ENCODE measurements around the gene SNX12. TPM values are rescaled to one million over a fixed set of nuclear protein-coding genes. Genes with fewer than 3 reads are reported as not detected.
A peak's percentile ranks its signal among the peaks of the same experiment; 100 is the strongest.
"Not testable (repeated sequence)": the region's sequence is repeated elsewhere in the genome, so short reads cannot be mapped to it uniquely, and the experiment has no call there.

Gene SNX12
- total RNA-seq, 4 donors from 2014 or later: 45.0 to 65.7 (median 51.7) TPM

DNA sequence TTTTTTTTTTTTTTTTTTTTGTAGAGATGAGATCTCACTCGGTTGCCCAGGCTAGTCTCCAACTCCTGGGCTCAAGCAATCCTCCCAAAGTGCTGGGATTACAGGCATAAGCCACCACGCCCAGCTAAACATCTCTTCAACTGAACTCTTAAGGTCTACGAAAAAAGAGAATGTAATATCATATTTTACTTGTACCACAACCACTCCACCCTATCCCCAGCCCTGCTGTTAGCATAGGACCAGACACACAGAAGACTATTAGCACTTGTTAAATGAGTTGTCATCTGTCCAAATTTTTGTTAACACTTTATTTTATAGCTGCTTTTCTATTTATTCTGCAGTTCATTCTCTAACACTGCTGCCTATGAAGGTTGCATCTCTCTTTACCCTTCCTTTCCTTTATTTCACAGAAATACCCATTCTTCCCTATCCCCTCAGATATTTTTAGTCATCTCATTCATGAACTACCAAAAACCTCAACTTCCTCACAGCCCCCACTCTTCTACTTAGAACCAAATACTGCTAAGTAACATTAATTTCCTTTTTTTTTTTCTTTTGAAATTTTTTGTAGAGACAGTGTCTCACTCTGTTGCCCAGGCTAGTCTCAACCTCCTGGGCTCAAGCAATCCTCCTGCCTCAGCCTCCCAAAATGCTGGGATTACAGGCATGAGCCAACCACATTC, 10.1 kb downstream of the SNX12 start:
- Histone ChIP-seq H3K27ac (no peak overlapping the region), H3K4me3 (replicated peaks in 1 of 3) (no peak overlapping the region), H3K9me3 (no peaks in the 10 kb centered on the region), H3K4me1 (no peaks in the 10 kb centered on the region), H3K27me3 (no peaks in the 10 kb centered on the region), H3K36me3 (peaks cover 11 to 18% of the 10 kb centered on the region in 2 donors)
- no peak for DNase-seq
- TF ChIP-seq, protein P1, sequence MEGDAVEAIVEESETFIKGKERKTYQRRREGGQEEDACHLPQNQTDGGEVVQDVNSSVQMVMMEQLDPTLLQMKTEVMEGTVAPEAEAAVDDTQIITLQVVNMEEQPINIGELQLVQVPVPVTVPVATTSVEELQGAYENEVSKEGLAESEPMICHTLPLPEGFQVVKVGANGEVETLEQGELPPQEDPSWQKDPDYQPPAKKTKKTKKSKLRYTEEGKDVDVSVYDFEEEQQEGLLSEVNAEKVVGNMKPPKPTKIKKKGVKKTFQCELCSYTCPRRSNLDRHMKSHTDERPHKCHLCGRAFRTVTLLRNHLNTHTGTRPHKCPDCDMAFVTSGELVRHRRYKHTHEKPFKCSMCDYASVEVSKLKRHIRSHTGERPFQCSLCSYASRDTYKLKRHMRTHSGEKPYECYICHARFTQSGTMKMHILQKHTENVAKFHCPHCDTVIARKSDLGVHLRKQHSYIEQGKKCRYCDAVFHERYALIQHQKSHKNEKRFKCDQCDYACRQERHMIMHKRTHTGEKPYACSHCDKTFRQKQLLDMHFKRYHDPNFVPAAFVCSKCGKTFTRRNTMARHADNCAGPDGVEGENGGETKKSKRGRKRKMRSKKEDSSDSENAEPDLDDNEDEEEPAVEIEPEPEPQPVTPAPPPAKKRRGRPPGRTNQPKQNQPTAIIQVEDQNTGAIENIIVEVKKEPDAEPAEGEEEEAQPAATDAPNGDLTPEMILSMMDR (IDR thresholded peaks at IDR 0.05): no peak
- no peak for TF ChIP-seq POLR2A (IDR thresholded peaks at IDR 0.05)
- intact Hi-C loops (cut with DNase I): no loop called here
- 84 to 91% methylated on average over 3 of the region's 3 CpGs for WGBS, 2 donors

GRCh38 chrX:71056867-71057266, 11.3 kb downstream of the SNX12 start:
- Histone ChIP-seq H3K4me3 (replicated peaks in 1 of 3) (no peak overlapping the region), H3K4me1 (no peaks in the 10 kb centered on the region), H3K27ac (no peak overlapping the region), H3K9me3 (no peaks in the 10 kb centered on the region), H3K36me3 (peaks cover 11 to 18% of the 10 kb centered on the region in 2 donors), H3K27me3 (no peaks in the 10 kb centered on the region)
- no peak for TF ChIP-seq POLR2A (IDR thresholded peaks at IDR 0.05)
- TF ChIP-seq, protein P1 (IDR thresholded peaks at IDR 0.05): no peak
- intact Hi-C loops (cut with DNase I): no loop called here
- no peak for DNase-seq

DNA sequence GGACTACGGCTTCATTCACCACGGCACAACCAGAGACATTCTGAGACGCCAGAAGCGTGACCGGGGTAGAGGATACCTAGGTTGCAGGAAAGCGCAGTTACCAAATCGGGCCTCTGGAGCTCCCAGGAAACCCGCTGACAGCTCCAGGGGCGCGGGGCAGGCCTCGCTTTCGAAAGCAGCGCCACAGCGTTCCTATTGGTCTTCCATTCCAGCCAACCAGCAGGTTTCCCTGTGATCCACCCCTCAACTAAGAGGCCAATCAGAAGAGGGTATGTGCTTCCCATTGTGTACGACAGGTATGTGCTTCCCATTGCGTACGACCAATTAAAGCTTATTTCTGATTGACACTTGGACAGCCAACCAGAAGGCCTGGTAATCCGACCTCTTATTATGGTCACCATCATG, 14.9 kb downstream of the SNX12 start:
- intact Hi-C loops (cut with DNase I): no loop called here
- H3K4me1 ChIP-seq: no peaks in the 10 kb centered on the region
- WGBS, 2 donors: 44% methylated on average over 4 of the region's 18 CpGs
- no peaks in the 10 kb centered on the region for H3K36me3 ChIP-seq
- DNase-seq: peak in 1 of 2 donors; percentile 7
- H3K27ac ChIP-seq: no peak overlapping the region
- no peak for TF ChIP-seq POLR2A (IDR thresholded peaks at IDR 0.05)
- TF ChIP-seq, protein P1 (IDR thresholded peaks at IDR 0.05): no peak
- no peaks in the 10 kb centered on the region for H3K27me3 ChIP-seq
- no peaks in the 10 kb centered on the region for H3K9me3 ChIP-seq
- H3K4me3 ChIP-seq (replicated peaks in 1 of 3): no peak overlapping the region

- 60 to 63% methylated on average over 1 to 7 of the region's 7 CpGs for WGBS, 2 donors
Measured at GRCh38 chrX:71052721-71053120, 15.4 kb downstream of the SNX12 start.

GRCh38 chrX:71047891-71048290, 20.2 kb downstream of the SNX12 start:
- H3K9me3 ChIP-seq; intact Hi-C loops (cut with DNase I); H3K36me3 ChIP-seq; H3K27ac ChIP-seq; DNase-seq; H3K27me3 ChIP-seq; H3K4me1 ChIP-seq; H3K4me3 ChIP-seq (replicated peaks in 1 of 3): not testable (repeated sequence)
- WGBS, 2 donors: 94 to 99% methylated on average over 8 of the region's 8 CpGs

More at GRCh38 chrX:71052721-71053120, 15.4 kb downstream of the SNX12 start:
- DNase-seq: no peak
- Histone ChIP-seq H3K4me3 (replicated peaks in 1 of 3) (no peak overlapping the region), H3K36me3 (no peaks in the 10 kb centered on the region), H3K9me3 (no peaks in the 10 kb centered on the region), H3K27me3 (no peaks in the 10 kb centered on the region), H3K27ac (no peak overlapping the region), H3K4me1 (no peaks in the 10 kb centered on the region)
- intact Hi-C loops (cut with DNase I): no loop called here
- TF ChIP-seq, protein P1 (IDR thresholded peaks at IDR 0.05): no peak
- TF ChIP-seq POLR2A (IDR thresholded peaks at IDR 0.05): no peak

Data from thyroid gland (tissue), 4 donors.